Measurements from ENCODE around the gene RASA3.

The RASA3 gene

GRCh38 chr13:114034481-114034891 lies 97.9 kb downstream of the RASA3 start:
- H3K4me3 ChIP-seq (ENCODE audit: low read length), result no peak overlapping the region
- no peak for DNase-seq (ENCODE audit: low read depth, low spot score)

GRCh38 chr13:114033541-114034315 lies 98.7 kb downstream of the RASA3 start:
- DNase-seq (ENCODE audit: low read depth, low spot score), result no peak
- no peak overlapping the region for H3K4me3 ChIP-seq (ENCODE audit: low read length)

- no peak overlapping the region for H3K4me3 ChIP-seq (ENCODE audit: low read length)
- DNase-seq (ENCODE audit: low read depth, low spot score), result no peak
Observed at GRCh38 chr13:114032126-114032799, 100.2 kb downstream of the RASA3 start.

GRCh38 chr13:114031631-114032030 lies 100.8 kb downstream of the RASA3 start:
- H3K4me3 ChIP-seq (ENCODE audit: low read length), result no peak overlapping the region
- DNase-seq (ENCODE audit: low read depth, low spot score), result no peak

GRCh38 chr13:114030666-114031610 lies 101.5 kb downstream of the RASA3 start:
- H3K4me3 ChIP-seq (ENCODE audit: low read length), result no peak overlapping the region
- no peak for DNase-seq (ENCODE audit: low read depth, low spot score)

- no peak overlapping the region for H3K4me3 ChIP-seq (ENCODE audit: low read length)
- DNase-seq (ENCODE audit: low read depth, low spot score), result no peak
Observed at GRCh38 chr13:114029866-114030625, 102.4 kb downstream of the RASA3 start.

- no peak overlapping the region for H3K4me3 ChIP-seq (ENCODE audit: low read length)
- DNase-seq (ENCODE audit: low read depth, low spot score), result no peak
Observed at GRCh38 chr13:114027826-114028225, 104.6 kb downstream of the RASA3 start.

GRCh38 chr13:114027046-114027715 lies 105.2 kb downstream of the RASA3 start:
- no peak for DNase-seq (ENCODE audit: low read depth, low spot score)
- no peak overlapping the region for H3K4me3 ChIP-seq (ENCODE audit: low read length)

GRCh38 chr13:114026481-114026880 lies 105.9 kb downstream of the RASA3 start:
- no peak overlapping the region for H3K4me3 ChIP-seq (ENCODE audit: low read length)
- no peak for DNase-seq (ENCODE audit: low read depth, low spot score)

GRCh38 chr13:114025714-114026431 lies 106.5 kb downstream of the RASA3 start:
- H3K4me3 ChIP-seq (ENCODE audit: low read length), result no peak overlapping the region
- no peak for DNase-seq (ENCODE audit: low read depth, low spot score)

GRCh38 chr13:114025405-114025713 lies 107.1 kb downstream of the RASA3 start:
- no peak overlapping the region for H3K4me3 ChIP-seq (ENCODE audit: low read length)
- DNase-seq (ENCODE audit: low read depth, low spot score), result no peak

GRCh38 chr13:114024603-114025404 lies 107.6 kb downstream of the RASA3 start:
- H3K4me3 ChIP-seq (ENCODE audit: low read length), result no peak overlapping the region
- DNase-seq (ENCODE audit: low read depth, low spot score), result no peak

GRCh38 chr13:114023716-114024602 lies 108.5 kb downstream of the RASA3 start:
- no peak overlapping the region for H3K4me3 ChIP-seq (ENCODE audit: low read length)
- no peak for DNase-seq (ENCODE audit: low read depth, low spot score)

GRCh38 chr13:114022876-114023275 lies 109.5 kb downstream of the RASA3 start:
- no peak overlapping the region for H3K4me3 ChIP-seq (ENCODE audit: low read length)
- no peak for DNase-seq (ENCODE audit: low read depth, low spot score)

- no peak overlapping the region for H3K4me3 ChIP-seq (ENCODE audit: low read length)
- DNase-seq (ENCODE audit: low read depth, low spot score), result no peak
Observed at GRCh38 chr13:114022309-114022669, 110.1 kb downstream of the RASA3 start.

Measured in Jurkat, Clone E6-1 (cell line).